Parathyroid adenoma (tissue), 2 donors: ENCODE measurements around the gene MYO1A.
A peak's percentile ranks its signal among the peaks of the same experiment; 100 is the strongest.

Source experiments
- H2AFZ ChIP-seq: fragments of 300-600 bp; sonication (generic); one replicate; pipeline ENCODE4 v1.7.0; 2017; ENCODE audit warnings: antibody characterized with exemption, mild to moderate bottlenecking
- H3K27ac ChIP-seq: fragments of 300-600 bp; sonication (generic); one replicate; pipeline ENCODE4 v1.7.0; 2017
- H3K27me3 ChIP-seq: fragments of 300-600 bp; sonication (generic); one replicate; pipeline ENCODE4 v1.7.0; 2017; ENCODE audit warnings: low read length; ENCODE audit not compliant: control insufficient read depth, insufficient read depth
- H3K36me3 ChIP-seq: fragments of 300-600 bp; sonication (generic); one replicate; pipeline ENCODE4 v1.7.0; 2017; ENCODE audit warnings: low read length; ENCODE audit not compliant: control insufficient read depth, insufficient read depth
- H3K4me1 ChIP-seq: fragments of 300-600 bp; sonication (generic); one replicate; pipeline ENCODE4 v1.7.0; 2017; ENCODE audit warnings: control low read depth
- H3K4me2 ChIP-seq: fragments of 300-600 bp; sonication (generic); one replicate; pipeline ENCODE4 v1.7.0; 2017; ENCODE audit warnings: low read length
- H3K4me3 ChIP-seq: fragments of 300-600 bp; sonication (generic); one replicate; pipeline ENCODE4 v1.7.0; 2017; ENCODE audit warnings: low read depth, low read length
- H3K79me2 ChIP-seq: fragments of 300-600 bp; sonication (generic); one replicate; pipeline ENCODE4 v1.7.0; 2017; ENCODE audit warnings: control low read depth
- H3K9ac ChIP-seq: fragments of 300-600 bp; sonication (generic); one replicate; pipeline ENCODE4 v1.7.0; 2017; ENCODE audit warnings: mild to moderate bottlenecking
- H3K9me3 ChIP-seq: fragments of 300-600 bp; sonication (generic); one replicate; pipeline ENCODE4 v1.7.0; 2017; ENCODE audit warnings: low read length; ENCODE audit not compliant: control insufficient read depth
- TF ChIP-seq, protein P1 (sequence below): fragments of 300-600 bp; sonication (generic); IDR thresholded peaks from one replicate; pipeline ENCODE4 v1.7.0; 2017; ENCODE audit warnings: antibody characterized with exemption, mild to moderate bottlenecking
- donor health status: primary hyperparathyroidism.

MYO1A gene

DNA sequence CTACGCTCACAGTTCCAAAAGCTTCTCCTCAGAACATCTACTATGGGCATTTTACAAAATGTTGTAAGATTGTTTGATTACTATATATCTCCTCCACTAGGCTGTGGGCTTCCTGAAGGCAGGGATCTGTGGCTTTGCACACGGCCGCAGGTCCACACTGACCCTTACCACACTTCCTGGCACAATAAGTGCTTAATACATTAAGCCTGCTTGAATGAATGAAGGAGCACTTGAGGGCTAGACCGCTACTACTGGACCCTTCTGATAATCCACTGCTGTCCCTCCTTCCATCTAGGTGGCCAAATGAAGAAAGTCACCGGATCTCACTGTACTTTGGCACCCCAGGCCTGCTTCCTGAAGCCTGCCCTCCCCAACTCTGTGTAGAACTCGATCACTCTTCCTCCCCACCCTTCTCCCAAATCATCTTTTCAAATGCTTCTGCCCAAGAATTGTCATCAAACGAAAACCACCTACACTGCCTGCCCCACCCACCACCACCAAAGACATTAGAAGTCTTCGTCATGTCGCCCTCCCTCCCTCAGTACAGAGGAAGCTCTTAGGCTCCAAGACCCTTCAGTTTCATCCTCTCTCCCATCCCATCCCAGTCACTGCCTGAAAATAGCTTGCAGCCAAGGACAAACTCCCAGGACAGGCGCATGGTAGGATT is 43.0 kb downstream of the MYO1A start:
- Histone ChIP-seq H3K4me2 (peak overlapping the region; percentile 60), H3K4me1 (peaks cover 9% of the 10 kb centered on the region), H3K27me3 (no peaks in the 10 kb centered on the region), H3K36me3 (no peaks in the 10 kb centered on the region), H3K9me3 (no peaks in the 10 kb centered on the region), H3K27ac (peak overlapping the region; percentile 36), H3K4me3 (peak overlapping the region; percentile 30), H3K9ac (no peak overlapping the region), H2AFZ (peak overlapping the region; percentile 90), H3K79me2 (peaks cover 11% of the 10 kb centered on the region)
- TF ChIP-seq, protein P1, sequence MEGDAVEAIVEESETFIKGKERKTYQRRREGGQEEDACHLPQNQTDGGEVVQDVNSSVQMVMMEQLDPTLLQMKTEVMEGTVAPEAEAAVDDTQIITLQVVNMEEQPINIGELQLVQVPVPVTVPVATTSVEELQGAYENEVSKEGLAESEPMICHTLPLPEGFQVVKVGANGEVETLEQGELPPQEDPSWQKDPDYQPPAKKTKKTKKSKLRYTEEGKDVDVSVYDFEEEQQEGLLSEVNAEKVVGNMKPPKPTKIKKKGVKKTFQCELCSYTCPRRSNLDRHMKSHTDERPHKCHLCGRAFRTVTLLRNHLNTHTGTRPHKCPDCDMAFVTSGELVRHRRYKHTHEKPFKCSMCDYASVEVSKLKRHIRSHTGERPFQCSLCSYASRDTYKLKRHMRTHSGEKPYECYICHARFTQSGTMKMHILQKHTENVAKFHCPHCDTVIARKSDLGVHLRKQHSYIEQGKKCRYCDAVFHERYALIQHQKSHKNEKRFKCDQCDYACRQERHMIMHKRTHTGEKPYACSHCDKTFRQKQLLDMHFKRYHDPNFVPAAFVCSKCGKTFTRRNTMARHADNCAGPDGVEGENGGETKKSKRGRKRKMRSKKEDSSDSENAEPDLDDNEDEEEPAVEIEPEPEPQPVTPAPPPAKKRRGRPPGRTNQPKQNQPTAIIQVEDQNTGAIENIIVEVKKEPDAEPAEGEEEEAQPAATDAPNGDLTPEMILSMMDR, result no peak

DNA sequence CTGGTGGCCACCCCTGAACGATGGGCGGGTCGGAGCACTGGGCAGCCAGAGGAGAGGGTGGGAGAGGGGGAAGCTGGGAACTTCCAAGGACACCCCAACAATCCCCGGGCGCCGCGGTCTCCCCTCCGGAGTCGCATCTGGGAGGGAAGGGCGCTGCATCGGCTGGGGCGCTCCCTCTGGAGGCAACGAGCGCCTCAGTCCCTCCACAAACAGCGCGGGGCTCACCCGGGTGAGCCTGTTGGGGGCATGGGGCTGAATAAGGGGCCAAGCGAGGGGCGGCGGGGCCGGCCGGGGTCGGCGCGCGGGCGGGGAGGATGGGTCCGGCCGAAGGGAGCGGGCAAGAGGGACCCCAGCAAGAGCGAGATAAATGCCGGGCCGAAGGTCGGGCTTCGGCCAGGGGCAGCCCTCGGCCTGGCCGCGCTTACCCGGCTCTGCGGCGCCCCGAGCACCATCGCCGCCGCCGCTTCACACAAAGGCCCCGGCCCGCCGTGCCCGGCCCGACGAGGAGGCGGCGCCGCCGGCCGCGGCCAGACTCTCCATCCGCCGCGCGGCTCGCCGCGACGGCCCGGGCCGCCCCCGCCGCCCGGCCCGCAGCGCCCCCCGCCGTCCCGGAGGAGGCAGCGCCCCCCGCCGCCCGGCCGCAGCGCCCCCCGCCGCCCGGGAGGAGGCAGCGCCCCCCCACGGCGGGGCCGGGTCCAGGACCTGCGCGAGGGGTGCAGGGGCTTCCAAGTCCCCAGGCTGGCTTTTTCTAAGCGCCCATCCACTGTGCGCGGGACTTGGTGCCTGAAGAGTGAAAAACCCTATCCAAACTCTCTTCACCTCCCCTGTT is 43.7 kb downstream of the MYO1A start, which contains the start of gene ZBTB39:
Gene ZBTB39 (minus strand): TSS at position 567 of the 829 bp plus-strand sequence. CDS start 1,629 bp downstream, outside the sequence.
- peak within 1 kb of the TSS; percentile 74 for H3K4me3 ChIP-seq
- H3K4me2 ChIP-seq, result peak within 1 kb of the TSS; percentile 98
- peaks cover 15% of the 10 kb centered on the region for H3K4me1 ChIP-seq
- no peaks in the 10 kb centered on the region for H3K9me3 ChIP-seq
- H2AFZ ChIP-seq, result peak within 1 kb of the TSS; percentile 98
- H3K27me3 ChIP-seq, result no peaks in the 10 kb centered on the region
- no peaks in the 10 kb centered on the region for H3K36me3 ChIP-seq
- H3K9ac ChIP-seq, result peak within 1 kb of the TSS; percentile 95
- peaks cover 11% of the 10 kb centered on the region for H3K79me2 ChIP-seq
- TF ChIP-seq, protein P1, result peak; percentile 43
- H3K27ac ChIP-seq, result peak within 1 kb of the TSS; percentile 36

DNA sequence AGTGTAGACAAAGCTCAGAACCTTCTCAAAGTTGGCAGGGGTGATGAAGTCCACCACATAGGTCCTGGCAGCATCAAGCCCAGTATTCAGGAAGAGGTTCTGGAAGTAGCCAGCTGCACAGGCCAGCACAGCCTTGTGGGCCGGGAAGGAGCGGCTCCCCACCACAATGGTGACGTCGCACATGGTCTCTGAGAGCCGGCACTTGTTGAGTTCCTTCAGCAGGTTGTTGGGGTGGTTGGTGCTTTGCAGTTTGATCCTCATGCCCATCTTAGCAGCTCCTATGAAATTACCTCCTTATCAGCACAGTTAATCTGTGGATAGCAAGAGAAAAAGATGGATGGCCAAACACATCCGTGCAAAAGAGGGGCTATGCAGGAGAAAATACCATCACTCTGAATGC is 45.3 kb downstream of the MYO1A start:
- Histone ChIP-seq H3K27ac (no peak overlapping the region), H3K36me3 (no peaks in the 10 kb centered on the region), H3K9ac (no peak overlapping the region), H3K9me3 (no peaks in the 10 kb centered on the region), H2AFZ (no peak overlapping the region), H3K4me1 (peaks cover 15% of the 10 kb centered on the region), H3K27me3 (no peaks in the 10 kb centered on the region), H3K79me2 (peaks cover 11% of the 10 kb centered on the region), H3K4me2 (no peak overlapping the region), H3K4me3 (no peak overlapping the region)
- TF ChIP-seq, protein P1, result no peak

DNA sequence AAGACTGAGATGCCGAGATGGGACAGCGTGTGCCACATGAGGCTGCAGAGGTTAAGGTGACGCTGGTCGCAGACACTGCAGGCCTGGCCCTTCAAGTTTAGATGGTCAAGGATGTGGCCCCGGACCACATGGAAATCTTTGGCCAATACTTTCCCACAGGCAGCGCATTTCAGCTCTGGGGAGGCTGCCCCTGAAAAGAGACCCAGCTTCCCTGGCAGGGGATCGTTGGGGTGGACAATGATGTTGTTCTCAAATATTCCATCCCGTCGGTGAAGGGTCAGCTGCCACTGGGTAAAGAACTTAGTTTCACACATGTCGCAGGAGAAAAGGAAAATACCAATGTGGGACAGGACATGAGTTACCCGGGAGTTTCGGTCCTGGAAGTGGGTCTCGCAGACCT is 46.5 kb downstream of the MYO1A start:
- no peaks in the 10 kb centered on the region for H3K9me3 ChIP-seq
- H3K27ac ChIP-seq, result no peak overlapping the region
- no peak overlapping the region for H3K9ac ChIP-seq
- H3K4me1 ChIP-seq, result peaks cover 15% of the 10 kb centered on the region
- no peaks in the 10 kb centered on the region for H3K27me3 ChIP-seq
- H3K79me2 ChIP-seq, result peaks cover 11% of the 10 kb centered on the region
- H3K36me3 ChIP-seq, result no peaks in the 10 kb centered on the region
- no peak overlapping the region for H2AFZ ChIP-seq
- H3K4me2 ChIP-seq, result no peak overlapping the region
- TF ChIP-seq, protein P1, result no peak
- H3K4me3 ChIP-seq, result no peak overlapping the region
